Right forelimb (tissue), 1 donor: ENCODE results near the gene MYH4.

ENCODE experiments used
- DNase-seq: peaks from one replicate; pipeline ENCODE4 v3.0.0-alpha.2; 2018

MYH4 gene

DNA sequence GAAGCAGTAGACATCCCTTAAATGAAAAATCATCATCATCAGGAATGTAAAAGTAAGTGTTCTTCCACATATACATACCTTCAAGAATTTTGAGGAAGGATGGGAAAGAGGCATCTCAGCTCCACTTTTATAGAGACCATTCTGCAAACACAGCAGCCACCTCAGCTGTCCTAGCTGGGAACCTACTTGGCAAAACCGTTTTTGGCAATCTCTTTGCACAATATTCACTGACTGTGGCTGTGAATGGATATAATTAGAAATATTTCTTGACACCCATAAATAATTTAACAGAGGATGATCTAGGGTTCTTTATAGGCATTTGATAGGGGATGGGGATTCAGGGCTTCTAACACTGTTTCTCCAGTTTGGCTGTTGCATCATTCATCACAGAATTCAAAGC lies at the start of gene MYH4:
TSS of gene MYH4 (minus strand) at position 101 of the 400 bp plus-strand sequence. CDS start 2,814 bp downstream, outside the sequence.
- DNase-seq: no peak

DNA sequence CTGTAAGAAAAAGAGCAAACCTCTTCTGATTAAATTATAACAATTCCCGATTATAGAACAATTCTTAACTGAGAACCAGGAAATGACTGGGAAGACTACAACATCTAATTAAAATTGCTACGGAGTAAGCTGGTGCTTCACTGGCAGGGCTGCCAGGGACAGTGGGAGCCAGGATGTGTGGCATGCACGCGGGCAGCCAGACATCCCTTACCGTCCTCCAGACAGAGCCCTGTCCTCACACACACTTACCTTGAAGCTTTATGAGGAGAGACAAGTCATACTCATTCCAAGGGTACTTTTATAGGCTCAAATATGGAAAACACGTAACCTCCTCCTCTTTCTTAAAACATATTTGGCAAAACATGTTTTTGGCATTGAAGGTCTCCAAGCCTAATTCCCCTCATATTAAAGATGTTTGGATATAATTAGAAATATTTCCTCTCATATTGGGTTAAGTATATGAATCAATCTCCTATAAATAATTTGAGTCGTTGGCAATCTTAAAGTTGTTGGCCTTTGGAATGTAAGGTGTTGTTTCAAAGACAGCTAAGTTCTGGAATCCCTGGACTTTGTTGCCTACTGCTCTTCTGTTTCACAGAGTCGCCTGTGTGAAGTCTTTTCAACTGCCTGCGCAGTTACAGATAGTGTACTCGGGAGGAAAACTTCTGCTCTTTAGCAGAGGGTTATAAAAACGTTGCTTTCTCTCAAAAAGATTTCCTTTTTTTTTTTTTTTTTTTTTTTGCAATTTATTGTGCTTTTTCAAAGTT lies 49.1 kb upstream of the MYH4 start, which contains the start of gene MYH1:
TSS of gene MYH1 (minus strand) at position 272 of the 767 bp plus-strand sequence. CDS start 1,900 bp downstream, outside the sequence.
- DNase-seq: no peak

DNA sequence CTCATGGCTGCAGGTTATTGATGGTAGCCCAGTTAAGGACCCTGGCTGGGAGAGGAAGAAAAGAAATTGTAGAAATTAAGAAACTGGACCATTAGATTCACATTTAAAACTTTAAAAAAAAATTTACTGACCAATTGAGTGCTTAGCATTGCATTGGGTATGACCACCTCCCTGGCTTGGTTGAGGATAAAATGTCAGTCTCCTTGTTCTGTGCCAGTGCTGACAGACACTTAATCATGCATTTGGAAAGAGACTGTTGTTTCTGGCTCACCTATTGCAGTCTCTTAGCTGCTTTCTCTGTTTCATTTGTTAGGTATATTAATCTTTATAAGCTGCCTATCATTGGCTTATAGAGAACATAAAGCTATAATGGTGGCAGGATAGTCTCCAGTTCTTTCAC lies 47.3 kb upstream of the MYH4 start:
- no peak for DNase-seq

DNA sequence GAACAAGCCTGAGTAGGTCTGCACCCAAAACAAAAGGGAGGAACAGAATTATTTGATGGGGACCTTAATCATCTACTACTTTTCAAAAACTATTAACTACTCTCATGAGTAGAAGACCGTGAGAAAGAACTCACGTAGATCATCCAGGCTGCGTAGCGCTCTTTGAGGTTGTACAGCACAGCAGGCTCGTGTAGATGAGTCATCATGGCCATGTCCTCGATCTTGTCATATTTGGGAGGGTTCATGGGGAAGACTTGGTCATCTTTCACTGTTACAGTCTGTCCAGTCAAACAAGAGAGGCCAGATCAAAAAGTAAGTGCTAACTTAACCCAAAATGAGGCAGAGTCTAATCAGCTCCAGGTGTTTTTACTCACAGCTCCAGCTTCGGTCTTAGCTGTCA lies 46.7 kb upstream of the MYH4 start:
- DNase-seq: no peak

DNA sequence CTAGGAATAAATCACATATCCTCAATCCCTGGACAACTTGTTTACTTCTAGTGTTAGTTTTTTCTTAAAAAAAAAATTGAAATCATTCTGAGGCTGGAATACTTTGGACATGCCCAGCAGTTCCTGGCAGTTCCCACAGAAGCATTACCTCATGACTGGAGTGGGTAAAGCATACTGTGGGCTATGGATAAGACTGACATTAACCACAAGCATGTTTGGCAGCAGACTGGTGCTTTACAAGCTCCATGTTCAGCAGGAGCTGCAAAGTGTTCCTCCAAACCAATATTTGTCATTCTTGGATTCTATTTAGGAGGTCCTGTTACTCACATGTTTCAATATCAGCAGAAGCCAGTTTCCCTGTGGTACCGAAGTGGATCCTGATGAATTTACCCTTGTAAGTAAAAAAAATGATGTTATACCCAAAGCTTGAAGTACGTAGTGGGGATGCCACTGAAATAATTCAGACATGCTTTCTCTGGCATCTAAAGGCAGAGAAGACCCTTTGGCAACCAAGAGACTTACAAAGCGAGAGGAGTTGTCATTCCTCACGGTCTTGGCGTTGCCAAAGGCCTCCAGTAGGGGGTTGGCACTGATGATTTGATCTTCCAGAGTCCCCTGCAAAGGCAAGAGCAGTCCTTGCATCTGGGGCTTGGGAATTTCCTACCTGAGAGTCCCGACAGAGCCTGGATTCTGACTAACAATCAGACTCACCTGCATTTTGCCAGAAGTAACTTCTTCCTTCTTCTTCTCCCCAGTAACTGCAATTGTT lies 44.1 kb upstream of the MYH4 start:
- no peak for DNase-seq

DNA sequence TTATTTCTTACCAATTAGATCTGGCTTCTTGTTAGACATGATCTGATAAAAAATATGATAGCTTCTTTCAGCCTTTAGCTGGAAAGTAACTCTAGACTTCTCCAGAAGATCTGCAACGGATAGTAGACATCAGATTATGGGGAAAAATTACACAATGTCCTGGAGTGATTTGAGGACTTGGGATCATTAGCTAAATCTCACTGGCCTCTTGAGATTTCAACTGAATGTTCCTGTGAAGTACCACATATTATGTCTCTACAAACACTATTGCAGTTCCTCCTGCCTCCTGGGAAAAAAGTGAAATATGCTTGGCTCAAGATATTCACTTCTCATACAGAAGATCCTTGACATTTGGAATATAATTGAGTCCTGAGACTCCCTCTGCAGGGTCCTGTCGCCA lies 43.5 kb upstream of the MYH4 start:
- no peak for DNase-seq

DNA sequence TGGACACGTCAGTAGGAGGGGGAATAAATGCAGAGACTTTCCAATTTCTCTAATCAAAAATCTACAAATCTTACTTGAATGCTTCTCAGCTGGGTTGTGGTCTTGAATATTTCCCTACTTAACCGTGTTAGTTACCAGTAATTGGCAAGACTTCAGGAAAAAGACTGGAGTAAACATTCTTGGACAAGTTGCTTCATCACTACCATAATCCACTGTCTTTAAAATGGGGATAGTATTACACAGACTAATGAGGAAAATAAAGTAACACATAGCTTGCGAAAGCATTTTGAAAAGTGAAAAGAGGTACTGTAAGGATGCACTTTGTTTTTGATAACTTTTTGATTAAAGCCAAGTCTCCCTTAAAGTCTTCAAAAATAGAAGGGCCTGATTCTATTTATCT lies 30.6 kb upstream of the MYH4 start:
- no peak for DNase-seq

DNA sequence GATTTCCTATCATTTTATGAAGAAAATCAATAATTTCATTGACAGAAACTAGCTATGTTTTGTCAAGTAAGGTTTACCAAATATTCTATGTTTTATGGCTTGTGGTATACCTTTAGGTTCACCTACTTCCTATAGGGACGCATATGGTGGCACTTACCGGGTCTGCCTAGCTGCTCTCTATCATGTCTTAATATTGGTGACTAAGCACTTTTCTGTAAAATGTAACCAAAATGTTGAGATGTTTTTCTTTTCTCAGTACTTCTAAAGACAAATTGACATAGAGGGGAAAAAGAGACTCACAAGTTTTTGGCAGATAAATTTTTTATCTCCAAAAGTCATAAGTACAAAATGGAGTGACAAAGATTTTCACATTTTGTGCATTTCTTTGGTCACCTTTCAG lies 22.6 kb upstream of the MYH4 start:
- no peak for DNase-seq

DNA sequence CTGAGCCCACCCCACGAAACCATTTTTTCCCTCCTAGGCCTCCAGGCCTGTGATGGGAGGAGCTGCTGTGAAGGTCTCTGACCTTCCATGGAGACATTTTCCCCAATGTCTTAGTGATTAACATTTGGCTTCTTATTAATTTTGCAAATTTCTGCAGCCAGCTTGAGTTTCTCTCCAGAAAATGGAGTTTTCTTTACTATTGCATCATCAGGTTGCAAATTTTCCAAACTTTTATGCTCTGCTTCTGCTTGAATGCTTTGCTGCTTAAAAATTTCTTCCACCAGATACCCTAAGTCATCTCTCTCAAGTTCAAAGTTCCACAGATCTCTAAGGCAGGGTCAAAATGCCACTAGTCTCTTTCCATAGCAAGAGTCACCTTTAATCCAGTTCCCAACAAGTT lies 12.9 kb upstream of the MYH4 start:
- no peak for DNase-seq

DNA sequence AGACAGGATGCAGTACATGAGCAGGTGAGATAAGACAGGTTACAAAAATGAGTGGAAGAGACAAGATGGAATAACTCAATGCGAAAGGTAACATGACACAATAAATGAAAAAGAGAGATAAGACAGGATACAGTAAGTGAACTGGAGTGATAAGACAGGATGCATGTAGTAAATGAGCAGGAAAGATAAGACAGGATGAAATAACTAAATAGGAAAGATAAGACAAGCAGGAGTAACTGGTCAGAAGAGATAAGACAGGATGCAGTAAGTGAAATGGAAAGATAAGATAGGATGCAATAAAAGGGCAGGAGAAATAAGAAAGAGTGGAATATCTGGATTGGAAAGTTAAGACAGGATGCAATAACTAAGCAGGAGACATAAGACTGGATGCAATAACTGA lies 8.3 kb upstream of the MYH4 start:
- no peak for DNase-seq

DNA sequence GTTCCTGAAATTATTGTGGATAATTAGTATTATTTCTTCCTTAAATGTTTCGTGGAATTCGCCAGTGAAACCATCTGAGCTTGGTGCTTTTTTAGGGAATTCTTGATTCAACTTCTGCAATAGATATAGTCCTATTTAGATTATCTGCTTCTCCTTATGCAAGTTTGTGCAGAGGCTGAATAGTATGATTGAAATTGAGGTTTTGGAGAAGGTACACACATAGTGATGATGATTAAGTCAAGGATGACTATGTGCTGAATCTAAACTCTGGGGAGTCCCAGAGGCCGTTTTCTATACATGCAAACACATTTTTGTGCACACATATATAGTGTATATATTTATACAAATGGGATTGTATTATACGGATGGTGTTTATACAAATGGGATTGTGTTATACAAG lies 5.2 kb upstream of the MYH4 start:
- DNase-seq: no peak

DNA sequence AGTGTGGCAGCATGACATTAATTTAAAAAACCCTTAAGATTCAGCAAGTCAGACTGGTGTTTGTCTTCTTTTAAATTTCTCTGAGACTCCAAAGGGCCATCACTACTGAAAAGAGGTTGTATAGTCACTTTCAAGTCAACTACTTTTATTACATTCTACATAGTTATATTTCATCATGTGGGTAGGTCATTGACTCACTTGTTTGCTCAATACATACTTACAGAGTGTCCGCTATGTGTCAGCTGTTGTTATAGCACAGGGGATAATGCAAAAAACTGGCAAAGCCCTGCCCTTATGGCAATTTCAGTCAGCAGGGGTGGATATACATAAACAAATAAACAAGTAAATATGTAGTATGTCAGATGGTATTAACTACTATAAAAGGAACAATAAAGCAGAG lies 2.5 kb upstream of the MYH4 start:
- no peak for DNase-seq

DNA sequence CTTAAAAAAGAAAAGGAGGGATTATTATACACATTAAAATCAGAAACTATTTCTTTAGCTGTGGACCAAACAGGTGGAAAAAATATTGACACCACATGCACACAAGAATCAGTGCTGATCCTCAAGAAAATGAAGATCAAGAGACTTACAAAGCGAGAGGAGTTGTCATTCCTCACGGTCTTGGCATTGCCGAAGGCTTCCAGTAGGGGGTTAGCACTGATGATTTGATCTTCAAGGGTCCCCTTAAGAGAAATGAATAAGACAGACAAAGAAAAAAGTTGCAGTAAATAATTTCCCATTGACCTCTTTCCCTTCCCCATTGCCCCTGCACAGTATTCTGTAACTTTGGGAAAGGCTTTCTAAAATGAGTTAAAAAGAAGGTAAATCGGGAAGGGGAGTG lies 6.0 kb downstream of the MYH4 start:
- DNase-seq: no peak

DNA sequence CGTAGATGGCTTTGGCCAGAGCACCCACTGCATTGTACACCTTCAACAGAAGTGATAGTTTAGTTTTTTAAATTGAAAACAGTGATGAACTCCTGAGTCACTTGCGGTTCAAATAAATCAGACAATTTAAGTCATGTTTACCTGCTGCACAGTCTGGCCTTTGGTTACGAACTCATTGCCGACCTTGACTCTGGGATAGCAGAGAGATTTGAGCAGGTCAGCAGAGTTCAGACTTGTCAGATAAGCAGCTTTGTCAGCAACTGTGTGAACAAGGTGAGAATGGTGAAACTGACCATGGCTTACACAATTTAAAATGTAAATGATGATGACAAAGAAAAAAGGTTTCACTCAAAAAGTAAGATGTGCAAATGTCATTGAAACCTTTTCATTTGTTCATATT lies 9.3 kb downstream of the MYH4 start:
- no peak for DNase-seq

DNA sequence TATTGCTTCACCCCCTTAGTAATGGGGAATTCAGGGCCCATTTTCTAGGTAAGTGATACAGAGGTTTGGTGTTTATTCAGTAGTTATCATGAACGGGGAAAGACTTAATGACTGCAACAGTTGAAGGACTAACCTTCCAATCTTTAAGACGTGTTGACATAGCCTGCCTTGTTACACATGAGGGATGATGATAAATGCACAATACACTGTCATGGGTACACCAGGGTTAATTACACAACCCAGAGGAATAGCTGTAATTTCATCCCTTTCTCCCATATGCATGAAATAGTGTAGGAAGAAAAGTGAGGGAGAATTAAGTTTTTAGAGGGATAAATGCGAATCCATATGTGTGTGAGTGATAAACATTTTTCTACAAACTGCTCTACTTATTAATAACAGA lies 10.7 kb downstream of the MYH4 start:
- no peak for DNase-seq

DNA sequence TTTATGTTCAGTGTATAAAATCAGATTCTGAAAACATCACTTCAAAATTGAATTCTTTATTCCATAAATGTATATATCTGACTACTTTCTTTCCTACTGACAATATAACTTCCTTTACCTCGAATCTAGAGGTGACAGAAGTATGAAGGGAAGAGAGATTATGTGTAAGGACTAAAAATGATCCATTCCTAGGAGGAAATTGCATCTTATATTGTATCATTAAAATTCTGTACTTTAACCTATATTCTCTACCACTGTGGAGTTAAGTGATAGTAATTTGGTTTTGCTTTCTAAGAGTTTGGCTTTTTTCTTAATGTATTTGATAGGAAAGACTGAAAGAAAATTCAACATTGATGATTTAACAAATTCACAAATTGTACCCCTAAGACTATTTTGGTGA lies 11.4 kb downstream of the MYH4 start:
- DNase-seq: no peak

DNA sequence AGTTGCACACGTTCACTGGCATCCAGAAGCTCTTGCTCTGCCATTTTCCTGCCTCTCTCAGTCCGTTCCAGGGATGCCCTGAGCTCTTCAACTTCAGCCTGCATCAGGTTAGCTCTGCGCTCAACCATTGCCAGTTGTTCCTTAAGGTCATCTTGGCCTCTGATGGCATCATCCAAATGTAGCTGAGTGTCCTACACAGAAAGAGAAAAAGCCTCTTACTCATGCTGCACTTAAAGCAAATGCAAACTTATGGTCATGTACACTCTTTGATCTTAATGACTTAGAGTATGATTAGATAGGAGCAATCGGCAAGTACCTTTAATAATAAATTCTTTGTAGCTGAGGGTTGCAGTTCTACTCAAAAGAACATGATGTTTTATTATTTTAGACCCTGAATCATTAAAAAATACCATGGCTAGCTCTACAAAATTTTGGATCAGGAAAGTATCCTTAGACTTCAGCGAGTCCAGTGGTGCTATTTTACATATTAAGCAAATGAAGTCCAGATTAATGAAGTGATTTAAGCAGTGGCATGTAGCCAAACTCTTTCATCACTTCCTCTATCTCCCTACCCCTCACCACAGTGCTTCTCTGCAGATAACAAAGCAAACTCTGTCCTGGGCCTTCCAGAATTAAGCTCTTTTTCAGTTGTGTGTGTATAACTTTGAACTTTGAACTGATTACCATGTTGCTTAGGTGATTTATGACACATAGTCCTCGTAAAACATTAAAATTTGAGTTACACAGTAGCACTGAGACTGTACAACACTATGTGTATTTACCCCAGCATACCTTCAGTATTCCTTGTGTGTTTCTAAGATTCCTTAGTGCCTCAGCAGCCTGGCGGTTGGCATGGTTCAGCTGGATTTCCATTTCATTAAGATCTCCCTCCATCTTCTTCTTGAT lies 22.1 kb downstream of the MYH4 start:
- DNase-seq: no peak

DNA sequence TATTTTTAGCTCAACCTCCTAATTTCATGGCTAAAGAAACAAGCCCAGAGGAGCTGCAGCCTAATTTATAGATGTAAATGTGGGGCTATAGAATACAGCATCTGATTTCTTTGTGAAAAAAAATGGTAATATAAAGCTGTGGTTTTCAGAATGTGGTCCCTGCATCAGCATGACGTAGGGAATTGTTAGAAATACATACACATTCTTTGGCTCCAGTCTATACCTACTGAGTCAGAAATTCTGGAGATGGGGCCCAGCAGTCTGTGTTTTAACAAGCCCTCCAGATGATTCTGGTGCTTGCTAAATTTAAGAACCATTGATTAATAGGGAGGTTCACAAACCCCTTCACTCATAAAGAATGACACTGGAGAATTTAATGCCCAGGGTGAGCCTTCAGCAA lies 29.5 kb downstream of the MYH4 start:
- DNase-seq: no peak

DNA sequence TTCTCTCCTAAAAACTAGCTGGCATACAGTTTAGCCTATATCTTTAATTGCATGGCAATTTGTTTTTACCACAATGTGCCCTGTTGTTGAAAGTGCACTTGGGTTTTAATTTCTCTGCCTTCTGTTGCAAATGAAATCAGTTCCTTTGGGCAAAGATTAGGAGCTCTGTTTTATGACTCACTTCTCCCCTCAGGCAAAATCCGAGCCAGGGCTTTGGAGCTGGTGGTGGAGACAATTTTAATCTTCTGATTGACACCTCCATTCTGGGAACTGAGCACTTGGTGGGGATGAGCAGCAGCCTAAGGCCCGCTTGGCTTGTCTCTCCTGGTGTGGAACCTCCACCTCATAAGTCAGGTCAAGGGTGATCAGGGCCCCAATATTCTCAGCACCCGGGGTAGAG lies 34.3 kb downstream of the MYH4 start:
- no peak for DNase-seq

DNA sequence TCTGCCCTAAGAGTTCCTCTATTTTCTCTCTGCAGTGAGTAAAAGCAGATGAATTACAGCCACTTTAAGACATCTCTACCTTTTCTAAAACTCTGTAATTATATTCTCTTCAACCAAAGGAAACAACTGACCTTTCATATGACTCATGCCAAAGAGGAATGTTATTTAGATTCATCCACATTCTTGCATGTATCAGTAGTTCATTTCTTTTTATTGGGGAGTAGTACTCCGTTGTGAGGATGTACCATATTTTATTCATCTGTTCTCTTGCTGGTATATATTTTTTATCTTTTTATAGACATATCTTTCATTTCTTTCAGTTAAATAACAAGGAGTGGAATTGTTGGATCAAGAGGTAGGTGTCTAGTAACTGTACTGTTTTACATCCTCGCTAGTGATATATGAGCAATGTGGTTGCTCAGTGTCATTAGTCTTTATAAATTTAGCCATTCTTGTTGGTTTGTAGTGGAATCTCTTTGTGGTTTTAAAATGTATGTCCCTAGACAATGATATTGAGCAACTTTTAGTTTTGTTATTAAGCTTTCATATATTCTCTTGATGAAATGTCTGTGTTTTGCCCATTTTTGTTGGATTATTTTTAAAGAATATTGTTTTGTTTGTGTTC lies 39.8 kb downstream of the MYH4 start:
- no peak for DNase-seq

DNA sequence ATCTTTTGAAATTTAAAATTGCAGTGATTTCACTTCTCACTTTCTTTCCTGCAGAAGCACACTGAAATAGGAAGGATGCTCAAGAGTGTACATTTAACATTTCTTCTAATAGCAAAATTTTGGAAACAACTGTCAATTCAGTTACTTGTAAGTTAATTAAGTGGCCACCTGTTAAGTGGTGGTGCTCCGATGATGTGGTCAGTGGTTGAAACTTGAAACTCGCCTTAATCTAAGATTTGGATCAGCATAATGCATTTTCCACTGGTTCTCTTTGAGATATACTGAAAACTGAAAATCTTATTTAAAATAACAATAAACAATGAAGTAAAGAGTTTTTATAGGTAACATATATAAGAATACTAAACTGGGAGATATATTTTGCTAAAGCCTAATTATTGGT lies 40.6 kb downstream of the MYH4 start:
- no peak for DNase-seq

DNA sequence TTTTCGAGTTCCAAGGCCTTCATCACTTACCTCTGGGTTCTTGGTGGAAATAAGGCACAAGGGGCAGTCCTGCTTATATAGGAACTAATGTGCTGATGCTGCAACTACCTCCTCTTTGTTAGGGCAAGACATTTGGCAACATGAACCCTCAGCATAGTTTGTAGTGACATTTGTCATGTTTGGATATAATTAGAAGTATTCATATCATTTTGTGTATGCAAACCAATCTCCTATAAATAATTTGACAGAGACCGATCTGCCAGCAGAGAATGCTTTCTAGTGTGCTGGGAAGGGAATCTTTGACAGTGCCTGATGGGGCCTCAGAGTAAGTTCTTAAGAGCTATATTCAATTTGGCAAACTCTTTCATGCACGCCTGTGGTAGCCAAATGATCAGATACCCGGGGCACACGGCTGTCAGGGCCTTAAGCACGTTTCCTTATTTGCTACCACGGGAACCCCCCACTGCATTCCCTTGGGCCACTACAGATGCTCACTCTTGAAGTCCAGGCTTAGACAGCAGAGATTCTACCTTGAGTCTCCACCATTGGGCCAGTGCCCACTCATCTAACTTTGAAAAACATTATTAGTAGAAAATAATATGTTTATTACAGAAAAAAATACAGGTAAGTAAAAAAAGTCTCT lies 47.3 kb downstream of the MYH4 start, which contains the start of gene MYH8:
TSS of gene MYH8 (minus strand) at position 51 of the 643 bp plus-strand sequence. CDS start 1,723 bp downstream, outside the sequence.
- no peak for DNase-seq
